NB4 (cell line): Measurements from ENCODE around the gene NUMA1.

Source experiments
- DNase-seq: peaks from one replicate; pipeline ENCODE4 v3.0.0; 2010; ENCODE audit warnings: low read depth
- H3K4me3 ChIP-seq: one replicate; pipeline ENCODE4 v1.5.1; 2011; ENCODE audit warnings: mild to moderate bottlenecking, low read depth, low read length, moderate library complexity
- MYC ChIP-seq: IDR thresholded peaks from 2 replicates; pipeline ENCODE4 v1.6.1; 2011; ENCODE audit warnings: low read depth, low read length
- POLR2A ChIP-seq: IDR thresholded peaks from 2 replicates; pipeline ENCODE4 v1.6.1; 2011; ENCODE audit warnings: mild to moderate bottlenecking; ENCODE audit not compliant: insufficient read length; ENCODE audit errors: extremely low read depth
- TF ChIP-seq, protein P1 (sequence below): IDR thresholded peaks from one replicate; pipeline ENCODE4 v1.5.1; 2012; ENCODE audit warnings: low read depth, low read length
- TF ChIP-seq, protein P2 (sequence below): IDR thresholded peaks from 2 replicates; pipeline ENCODE4 v1.6.1; 2011; ENCODE audit warnings: low read depth, low read length

Gene NUMA1

DNA sequence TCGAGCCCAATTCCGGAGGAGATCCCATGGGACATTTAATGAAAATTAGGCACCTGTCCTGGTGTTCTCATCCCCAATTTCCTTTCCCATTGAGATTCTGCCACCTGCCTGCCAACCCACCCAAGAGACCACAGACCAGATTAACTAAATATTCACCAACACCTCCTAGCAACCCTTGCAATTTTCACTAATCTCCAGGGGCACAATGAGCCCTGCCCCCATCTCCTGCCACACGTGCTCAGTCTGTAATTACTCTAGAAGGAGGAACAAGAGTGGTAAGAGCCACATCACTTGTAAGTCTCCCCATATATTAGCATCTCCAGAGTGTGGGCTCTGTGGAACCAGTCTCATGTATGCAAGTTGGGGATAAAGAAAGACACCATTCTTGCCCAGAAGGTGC is 43.7 kb downstream of the NUMA1 start:
- TF ChIP-seq, protein P1, sequence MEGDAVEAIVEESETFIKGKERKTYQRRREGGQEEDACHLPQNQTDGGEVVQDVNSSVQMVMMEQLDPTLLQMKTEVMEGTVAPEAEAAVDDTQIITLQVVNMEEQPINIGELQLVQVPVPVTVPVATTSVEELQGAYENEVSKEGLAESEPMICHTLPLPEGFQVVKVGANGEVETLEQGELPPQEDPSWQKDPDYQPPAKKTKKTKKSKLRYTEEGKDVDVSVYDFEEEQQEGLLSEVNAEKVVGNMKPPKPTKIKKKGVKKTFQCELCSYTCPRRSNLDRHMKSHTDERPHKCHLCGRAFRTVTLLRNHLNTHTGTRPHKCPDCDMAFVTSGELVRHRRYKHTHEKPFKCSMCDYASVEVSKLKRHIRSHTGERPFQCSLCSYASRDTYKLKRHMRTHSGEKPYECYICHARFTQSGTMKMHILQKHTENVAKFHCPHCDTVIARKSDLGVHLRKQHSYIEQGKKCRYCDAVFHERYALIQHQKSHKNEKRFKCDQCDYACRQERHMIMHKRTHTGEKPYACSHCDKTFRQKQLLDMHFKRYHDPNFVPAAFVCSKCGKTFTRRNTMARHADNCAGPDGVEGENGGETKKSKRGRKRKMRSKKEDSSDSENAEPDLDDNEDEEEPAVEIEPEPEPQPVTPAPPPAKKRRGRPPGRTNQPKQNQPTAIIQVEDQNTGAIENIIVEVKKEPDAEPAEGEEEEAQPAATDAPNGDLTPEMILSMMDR = no peak
- TF ChIP-seq, protein P2, sequence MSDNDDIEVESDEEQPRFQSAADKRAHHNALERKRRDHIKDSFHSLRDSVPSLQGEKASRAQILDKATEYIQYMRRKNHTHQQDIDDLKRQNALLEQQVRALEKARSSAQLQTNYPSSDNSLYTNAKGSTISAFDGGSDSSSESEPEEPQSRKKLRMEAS = no peak
- TF ChIP-seq MYC (no peak), POLR2A (no peak)
- DNase-seq = no peak
- no peak overlapping the region for H3K4me3 ChIP-seq

DNA sequence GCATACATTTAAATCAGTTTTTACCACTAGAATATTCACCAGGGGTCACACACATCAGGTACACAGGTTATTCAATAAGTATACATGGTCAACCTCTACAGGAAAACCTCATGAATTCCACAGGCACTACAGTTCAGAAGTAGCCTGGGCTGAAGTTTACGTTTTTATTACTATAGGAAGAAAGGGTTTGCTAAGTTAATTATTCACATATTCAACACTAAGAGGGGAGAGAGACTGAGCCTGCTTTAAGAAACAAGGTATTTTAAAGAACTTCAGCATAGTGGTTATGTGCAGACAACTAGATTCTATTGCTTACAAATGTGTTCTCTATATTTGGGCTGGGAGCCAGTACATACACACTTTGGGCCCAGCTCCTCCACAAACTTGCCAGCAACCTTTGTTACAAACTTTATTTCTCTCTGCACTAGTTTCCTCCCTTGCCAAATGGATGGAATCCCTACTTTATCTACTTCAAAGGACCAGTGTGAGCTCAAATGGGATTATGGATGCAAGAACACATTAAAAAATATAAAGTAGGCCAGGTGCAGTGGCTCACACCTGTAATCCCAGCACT is 49.8 kb downstream of the NUMA1 start:
- TF ChIP-seq POLR2A (no peak), MYC (no peak)
- TF ChIP-seq, protein P1 = no peak
- TF ChIP-seq, protein P2 = no peak
- DNase-seq = no peak
- no peak overlapping the region for H3K4me3 ChIP-seq

DNA sequence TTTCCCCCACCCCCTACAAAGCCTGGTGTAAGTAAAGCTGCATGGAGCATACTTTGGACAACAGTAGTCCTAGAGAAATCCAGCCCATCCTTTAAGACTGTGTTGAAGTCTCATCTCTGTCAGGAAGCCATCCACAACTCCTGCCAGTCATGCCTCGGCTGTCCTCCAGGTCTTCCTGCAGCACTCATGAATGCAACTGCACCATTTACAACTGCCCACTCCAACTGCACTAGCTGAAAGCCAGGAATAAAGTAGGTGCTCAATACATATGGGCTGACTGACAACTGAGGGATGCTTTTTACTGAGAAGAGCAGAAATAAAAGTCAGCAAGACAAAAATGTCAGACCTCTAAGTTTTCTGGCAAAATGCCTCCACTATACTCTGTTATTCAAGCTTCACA is 54.3 kb downstream of the NUMA1 start:
- TF ChIP-seq, protein P2 = no peak
- TF ChIP-seq, protein P1 = no peak
- TF ChIP-seq POLR2A = no peak
- no peak for TF ChIP-seq MYC
- no peak for DNase-seq
- H3K4me3 ChIP-seq = no peak overlapping the region

DNA sequence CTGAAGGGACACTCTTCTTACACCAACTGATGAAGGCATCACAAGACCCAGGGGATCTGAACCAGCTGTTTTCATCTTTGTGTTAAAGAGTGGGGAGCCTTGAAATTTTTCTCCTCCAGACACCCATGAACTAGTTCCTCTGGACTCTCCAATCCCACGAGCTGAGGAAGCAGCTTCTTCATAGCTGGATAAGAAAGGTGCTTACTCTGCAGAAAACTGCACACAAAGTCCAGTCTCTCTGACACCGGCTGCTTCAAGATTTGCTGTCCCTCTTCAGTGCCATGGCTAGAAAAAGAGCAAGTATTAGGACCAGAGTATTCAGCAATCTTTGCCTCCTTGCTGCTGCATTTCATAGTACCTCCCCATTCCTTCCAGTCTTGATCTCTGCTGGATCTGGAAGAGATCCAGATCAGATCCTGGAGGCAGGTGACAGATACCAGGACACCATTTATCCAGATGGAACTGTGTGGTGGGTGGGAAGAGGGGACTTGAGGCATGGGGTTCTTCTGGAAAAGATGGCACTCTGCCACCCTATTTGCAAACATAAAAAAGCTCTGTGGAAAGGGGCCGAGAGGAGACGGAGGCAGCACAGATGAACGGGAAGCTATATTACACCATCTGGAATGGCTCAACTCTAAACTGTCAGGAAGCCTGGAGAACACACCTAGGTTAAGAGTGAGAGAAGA is 56.1 kb downstream of the NUMA1 start:
- H3K4me3 ChIP-seq = no peak overlapping the region
- TF ChIP-seq POLR2A = no peak
- TF ChIP-seq, protein P1 = no peak
- TF ChIP-seq, protein P2 = no peak
- TF ChIP-seq MYC = no peak
- DNase-seq = no peak

DNA sequence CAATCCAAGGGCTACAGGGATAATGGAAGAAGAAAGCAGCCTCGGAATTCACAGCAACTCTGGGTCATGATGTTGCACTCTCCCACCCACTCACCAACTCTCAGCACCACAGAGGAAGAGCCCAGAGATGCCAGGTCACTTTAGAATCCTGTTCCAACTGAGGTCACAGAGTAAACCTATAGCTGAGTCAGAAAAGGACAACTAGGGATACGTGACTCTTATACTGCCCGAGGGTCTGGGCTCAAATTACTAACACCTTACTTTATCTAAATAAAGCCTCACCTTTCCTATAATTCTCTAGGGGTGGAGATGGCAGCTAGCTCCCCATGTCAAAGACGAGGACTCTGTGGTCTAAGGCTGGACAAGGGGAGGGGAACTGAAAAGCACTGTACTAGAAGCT is 57.0 kb downstream of the NUMA1 start:
- DNase-seq = no peak
- no peak overlapping the region for H3K4me3 ChIP-seq
- TF ChIP-seq, protein P1 = no peak
- TF ChIP-seq, protein P2 = no peak
- no peak for TF ChIP-seq POLR2A
- TF ChIP-seq MYC = no peak
